Measurements from ENCODE around the gene PTPRN2. TPM values are rescaled to one million over a fixed set of nuclear protein-coding genes. Genes with fewer than 3 reads are reported as not detected.

PTPRN2 gene
- total RNA-seq, 4 donors from 2014 or later = 6.6 to 10.7 (median 8.2) TPM

DNA sequence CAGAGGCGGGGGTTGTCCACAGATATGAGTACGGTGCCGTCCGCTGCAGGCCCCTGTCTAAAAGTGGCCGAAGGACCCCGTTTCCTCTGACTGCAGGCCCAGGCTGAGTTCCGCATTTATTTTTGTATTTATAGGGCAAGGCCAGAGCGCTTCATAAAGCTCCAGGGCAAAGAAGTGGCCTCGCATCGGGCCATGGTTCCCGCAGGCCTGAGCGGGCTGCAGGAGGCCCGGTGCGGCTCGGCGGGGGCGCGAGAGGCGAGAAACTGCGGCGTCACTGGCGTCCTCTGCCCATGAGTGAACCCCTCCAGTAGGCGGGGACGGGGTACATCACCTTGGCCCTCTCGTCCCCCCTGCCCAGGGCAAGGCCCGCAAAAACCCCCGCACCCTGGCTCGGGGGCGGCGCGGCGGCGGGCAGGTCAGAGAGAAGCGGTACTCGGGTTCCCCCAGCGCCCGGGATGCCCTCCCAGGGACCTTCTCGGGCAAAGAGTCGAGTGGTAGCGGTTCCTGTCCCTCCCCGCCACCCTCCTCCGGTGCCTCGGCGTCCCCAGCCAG is 895.1 kb downstream of the PTPRN2 start:
- DNase-seq (ENCODE audit: low spot score in 2 of 2) = peak in 1 of 2 donors; percentile 4
- Histone ChIP-seq H3K4me3 (no peak overlapping the region), H3K27ac (no peak overlapping the region), H3K9me3 (no peaks in the 10 kb centered on the region), H3K27me3 (peaks cover 0 to 60% of the 10 kb centered on the region in 2 donors), H3K36me3 (no peaks in the 10 kb centered on the region), H3K4me1 (peaks cover 0 to 54% (median 6%) of the 10 kb centered on the region in 4 donors)
- TF ChIP-seq EP300 (IDR thresholded peaks at IDR 0.05) (no peak), POLR2A (IDR thresholded peaks at IDR 0.05) (no peak)
- TF ChIP-seq, protein P1, sequence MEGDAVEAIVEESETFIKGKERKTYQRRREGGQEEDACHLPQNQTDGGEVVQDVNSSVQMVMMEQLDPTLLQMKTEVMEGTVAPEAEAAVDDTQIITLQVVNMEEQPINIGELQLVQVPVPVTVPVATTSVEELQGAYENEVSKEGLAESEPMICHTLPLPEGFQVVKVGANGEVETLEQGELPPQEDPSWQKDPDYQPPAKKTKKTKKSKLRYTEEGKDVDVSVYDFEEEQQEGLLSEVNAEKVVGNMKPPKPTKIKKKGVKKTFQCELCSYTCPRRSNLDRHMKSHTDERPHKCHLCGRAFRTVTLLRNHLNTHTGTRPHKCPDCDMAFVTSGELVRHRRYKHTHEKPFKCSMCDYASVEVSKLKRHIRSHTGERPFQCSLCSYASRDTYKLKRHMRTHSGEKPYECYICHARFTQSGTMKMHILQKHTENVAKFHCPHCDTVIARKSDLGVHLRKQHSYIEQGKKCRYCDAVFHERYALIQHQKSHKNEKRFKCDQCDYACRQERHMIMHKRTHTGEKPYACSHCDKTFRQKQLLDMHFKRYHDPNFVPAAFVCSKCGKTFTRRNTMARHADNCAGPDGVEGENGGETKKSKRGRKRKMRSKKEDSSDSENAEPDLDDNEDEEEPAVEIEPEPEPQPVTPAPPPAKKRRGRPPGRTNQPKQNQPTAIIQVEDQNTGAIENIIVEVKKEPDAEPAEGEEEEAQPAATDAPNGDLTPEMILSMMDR (IDR thresholded peaks at IDR 0.05) = no peak
- WGBS, 2 donors = 19 to 36% methylated on average over 23 to 31 of the region's 44 CpGs

DNA sequence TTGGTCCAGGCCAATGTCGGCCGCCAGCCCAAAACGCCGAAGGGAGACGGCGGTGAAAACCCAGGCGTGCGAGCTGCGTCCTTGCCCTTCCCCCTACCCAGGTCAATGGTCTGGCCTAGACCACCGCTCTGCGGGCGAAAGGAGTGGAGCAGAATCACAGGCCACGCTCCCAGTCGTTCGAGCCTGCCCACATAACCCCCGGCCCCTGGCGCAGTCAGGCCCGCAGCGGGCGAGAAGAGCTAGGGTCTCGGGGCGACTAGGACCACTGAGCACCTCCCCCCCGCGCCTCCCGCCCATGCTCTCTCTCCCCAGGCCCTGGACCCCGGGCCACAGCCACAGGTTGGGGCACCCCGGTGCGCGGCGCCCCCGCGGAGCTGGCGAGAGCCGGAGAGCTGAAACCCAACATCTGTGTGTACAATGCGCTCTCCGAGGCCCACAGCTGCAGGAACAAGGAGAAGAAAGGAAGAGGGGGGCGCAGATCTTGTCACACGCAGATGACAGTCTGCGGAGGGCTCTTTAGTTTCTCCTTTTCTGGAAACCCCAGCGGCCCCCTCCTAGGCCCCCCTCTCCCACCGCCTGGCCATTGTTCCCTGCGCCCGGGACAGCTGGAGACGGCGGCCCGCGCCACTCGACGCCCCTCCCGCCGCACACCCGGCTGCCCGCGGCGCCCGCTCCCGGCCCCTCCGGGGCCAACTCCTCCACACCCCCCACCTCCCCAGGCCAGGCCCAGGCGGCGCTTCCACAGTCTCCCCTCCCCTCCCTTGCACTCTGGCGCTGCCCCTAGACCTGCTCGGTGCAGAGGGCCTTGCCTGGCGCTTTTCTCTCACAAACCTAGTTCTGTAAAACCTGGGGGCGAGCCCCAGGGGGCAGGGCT is 895.8 kb downstream of the PTPRN2 start:
- Histone ChIP-seq H3K27ac (no peak overlapping the region), H3K36me3 (no peaks in the 10 kb centered on the region), H3K9me3 (no peaks in the 10 kb centered on the region), H3K4me1 (peaks cover 0 to 54% (median 6%) of the 10 kb centered on the region in 4 donors), H3K27me3 (peaks cover 0 to 67% of the 10 kb centered on the region in 2 donors), H3K4me3 (peak overlapping the region in 1 of 4 donors; percentile 53)
- TF ChIP-seq POLR2A (IDR thresholded peaks at IDR 0.05) (no peak), EP300 (IDR thresholded peaks at IDR 0.05) (no peak)
- TF ChIP-seq, protein P1 (IDR thresholded peaks at IDR 0.05) = no peak
- 26 to 32% methylated on average over 31 to 46 of the region's 64 CpGs for WGBS, 2 donors
- DNase-seq (ENCODE audit: low spot score in 2 of 2) = peak in 1 of 2 donors; percentile 6

DNA sequence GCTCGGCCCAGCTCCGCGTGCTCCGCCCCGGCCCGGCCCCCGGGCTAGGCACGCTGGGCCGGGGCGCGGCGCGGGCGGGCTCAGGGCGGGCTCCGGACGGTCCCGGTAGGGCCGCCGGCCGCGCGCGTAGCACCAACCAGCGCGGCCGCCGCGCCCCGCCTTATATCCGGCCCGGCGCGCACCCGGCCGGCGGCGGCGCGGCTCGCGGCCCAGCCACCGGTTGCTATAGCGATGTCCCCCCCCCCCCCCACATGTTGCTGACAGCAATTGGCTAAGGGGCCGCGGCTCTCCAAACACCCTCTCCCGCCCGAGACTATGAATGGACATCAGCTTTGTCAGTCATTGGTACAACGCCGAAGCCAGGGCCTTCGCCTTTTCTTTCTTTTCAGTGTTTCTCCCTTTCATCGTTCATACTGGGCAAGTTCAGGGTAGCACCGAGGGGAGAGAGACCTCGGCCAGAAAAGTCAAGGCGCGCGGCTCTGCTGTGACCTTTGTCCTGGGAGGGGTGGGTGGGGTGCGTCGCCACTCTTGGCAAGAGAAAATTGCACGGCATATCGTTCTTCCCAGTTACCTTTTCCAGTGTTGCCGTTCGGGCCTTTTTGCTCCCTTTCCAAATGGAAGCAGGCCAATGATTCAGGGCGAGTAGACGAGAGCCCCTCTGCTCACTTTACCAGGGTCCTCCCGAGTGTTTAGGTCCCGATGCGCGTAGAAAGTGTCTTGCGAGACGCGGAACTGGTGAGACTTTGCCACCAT is 896.6 kb downstream of the PTPRN2 start:
- WGBS, 2 donors = 8 to 9% methylated on average over 26 to 29 of the region's 72 CpGs
- Histone ChIP-seq H3K36me3 (no peaks in the 10 kb centered on the region), H3K4me3 (peak overlapping the region in 1 of 4 donors; percentile 53), H3K9me3 (no peaks in the 10 kb centered on the region), H3K27me3 (peaks cover 0 to 75% of the 10 kb centered on the region in 2 donors), H3K27ac (no peak overlapping the region), H3K4me1 (peaks cover 0 to 58% (median 6%) of the 10 kb centered on the region in 4 donors)
- DNase-seq (ENCODE audit: low spot score in 2 of 2) = peak; percentile 40 to 58
- TF ChIP-seq, protein P1 (IDR thresholded peaks at IDR 0.05) = no peak
- TF ChIP-seq EP300 (IDR thresholded peaks at IDR 0.05) (no peak), POLR2A (IDR thresholded peaks at IDR 0.05) (no peak)

DNA sequence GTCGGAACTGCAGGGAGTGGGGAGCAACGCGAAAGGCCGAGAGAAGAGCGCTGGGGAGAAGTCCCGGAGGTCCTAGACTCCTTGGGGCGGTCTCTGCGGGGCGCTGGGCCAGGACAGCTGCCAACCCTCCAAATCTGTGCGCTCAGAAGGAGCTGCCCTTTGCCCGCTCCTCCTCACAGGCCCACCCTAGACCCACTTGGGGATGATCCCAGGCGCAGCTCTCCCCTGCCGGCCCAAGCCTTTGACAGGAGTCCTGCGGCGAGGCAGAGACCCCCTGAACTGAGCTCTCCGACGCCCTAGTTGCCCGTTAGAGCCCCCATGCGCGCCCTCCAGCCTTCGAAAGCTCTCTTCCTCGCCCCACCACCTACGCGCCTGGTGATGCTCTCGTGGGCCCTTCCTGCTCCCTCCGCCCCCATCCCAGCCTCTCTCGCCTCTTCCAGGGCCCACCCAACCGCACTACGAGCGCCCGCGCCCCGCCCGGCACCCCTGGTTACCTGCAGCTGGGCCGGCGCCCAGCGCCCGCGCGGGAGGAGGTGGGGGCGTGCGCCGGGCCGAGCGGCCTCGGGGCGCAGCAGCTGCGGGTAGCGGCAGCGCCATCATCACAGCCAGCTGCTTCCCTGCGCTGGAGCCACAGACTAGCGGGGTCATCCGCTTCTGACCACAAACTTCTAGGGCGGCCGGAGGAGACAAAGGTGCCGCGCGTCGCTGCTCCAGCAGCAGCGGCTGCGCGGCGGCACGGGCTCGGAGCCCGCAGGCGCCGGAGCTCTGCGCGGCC is 897.4 kb downstream of the PTPRN2 start:
- WGBS, 2 donors = 1 to 3% methylated on average over 16 to 22 of the region's 70 CpGs
- no peak for DNase-seq (ENCODE audit: low spot score in 2 of 2)
- H3K27me3 ChIP-seq = peaks cover 0 to 82% of the 10 kb centered on the region in 2 donors

More for the DNA sequence above, 897.4 kb downstream of the PTPRN2 start:
- peak overlapping the region in 1 of 4 donors; percentile 21 for H3K27ac ChIP-seq
- TF ChIP-seq EP300 (IDR thresholded peaks at IDR 0.05) = no peak
- no peak for TF ChIP-seq POLR2A (IDR thresholded peaks at IDR 0.05)
- TF ChIP-seq, protein P1 (IDR thresholded peaks at IDR 0.05) = no peak
- H3K4me1 ChIP-seq = peaks cover 0 to 66% (median 6%) of the 10 kb centered on the region in 4 donors
- H3K4me3 ChIP-seq = peak overlapping the region in 3 of 4 donors; percentile 23 to 53 (median 29)
- no peaks in the 10 kb centered on the region for H3K9me3 ChIP-seq
- no peaks in the 10 kb centered on the region for H3K36me3 ChIP-seq
